ENCODE results near the gene MIB2. TPM values are rescaled to one million over a fixed set of nuclear protein-coding genes. Genes with fewer than 3 reads are reported as not detected.

Gene MIB2
- total RNA-seq, 1 donor from 2014 or later, result 78.2 TPM

- Histone ChIP-seq H3K4me3 (ENCODE audit: low read depth, low read length) (no peak overlapping the region), H3K27me3 (ENCODE audit: control insufficient read depth, insufficient read depth, low read length) (no peaks in the 10 kb centered on the region), H3K36me3 (ENCODE audit: control insufficient read depth, insufficient read depth, low read length) (peaks cover 14% of the 10 kb centered on the region)
- TF ChIP-seq CTCF (IDR thresholded peaks at IDR 0.05; ENCODE audit: insufficient read depth, low read length, severe bottlenecking), result no peak
- FAIRE-seq (no peak), DNase-seq (ENCODE audit: low read depth) (no peak)
These were observed 49.9 kb downstream of the MIB2 start for GRCh38 chr1:1664941-1665814.

GRCh38 chr1:1665815-1666251 is 50.5 kb downstream of the MIB2 start:
- FAIRE-seq, result no peak
- Histone ChIP-seq H3K4me3 (ENCODE audit: low read depth, low read length) (no peak overlapping the region), H3K27me3 (ENCODE audit: control insufficient read depth, insufficient read depth, low read length) (no peaks in the 10 kb centered on the region), H3K36me3 (ENCODE audit: control insufficient read depth, insufficient read depth, low read length) (peaks cover 14% of the 10 kb centered on the region)
- TF ChIP-seq CTCF (IDR thresholded peaks at IDR 0.05; ENCODE audit: insufficient read depth, low read length, severe bottlenecking), result peak; percentile 58
- DNase-seq (ENCODE audit: low read depth), result no peak

- no peaks in the 10 kb centered on the region for H3K27me3 ChIP-seq (ENCODE audit: control insufficient read depth, insufficient read depth, low read length)
- FAIRE-seq (no peak), DNase-seq (ENCODE audit: low read depth) (no peak)
- TF ChIP-seq CTCF (IDR thresholded peaks at IDR 0.05; ENCODE audit: insufficient read depth, low read length, severe bottlenecking), result no peak
- no peak overlapping the region for H3K4me3 ChIP-seq (ENCODE audit: low read depth, low read length)
- peaks cover 16% of the 10 kb centered on the region for H3K36me3 ChIP-seq (ENCODE audit: control insufficient read depth, insufficient read depth, low read length)
These were observed 51.2 kb downstream of the MIB2 start for GRCh38 chr1:1666526-1666925.

GRCh38 chr1:1669468-1670440 is 54.5 kb downstream of the MIB2 start:
- H3K36me3 ChIP-seq (ENCODE audit: control insufficient read depth, insufficient read depth, low read length), result peaks cover 18% of the 10 kb centered on the region

GRCh38 chr1:1670866-1671265 is 55.6 kb downstream of the MIB2 start:
- no peak for TF ChIP-seq CTCF (IDR thresholded peaks at IDR 0.05; ENCODE audit: insufficient read depth, low read length, severe bottlenecking)
- DNase-seq (ENCODE audit: low read depth), result no peak

More at GRCh38 chr1:1669468-1670440, 54.5 kb downstream of the MIB2 start:
- no peak overlapping the region for H3K4me3 ChIP-seq (ENCODE audit: low read depth, low read length)
- H3K27me3 ChIP-seq (ENCODE audit: control insufficient read depth, insufficient read depth, low read length), result no peaks in the 10 kb centered on the region
- FAIRE-seq (no peak), DNase-seq (ENCODE audit: low read depth) (no peak)
- TF ChIP-seq CTCF (IDR thresholded peaks at IDR 0.05; ENCODE audit: insufficient read depth, low read length, severe bottlenecking), result no peak

More at GRCh38 chr1:1670866-1671265, 55.6 kb downstream of the MIB2 start:
- FAIRE-seq, result peak; percentile 47
- Histone ChIP-seq H3K27me3 (ENCODE audit: control insufficient read depth, insufficient read depth, low read length) (no peaks in the 10 kb centered on the region), H3K36me3 (ENCODE audit: control insufficient read depth, insufficient read depth, low read length) (peaks cover 12% of the 10 kb centered on the region), H3K4me3 (ENCODE audit: low read depth, low read length) (no peak overlapping the region)

All from bronchial epithelial cell (primary cell).